HAP-1 (cell line): ENCODE measurements around the gene PRCP.
A peak's percentile ranks its signal among the peaks of the same experiment; 100 is the strongest.
"Not testable (repeated sequence)": the region's sequence is repeated elsewhere in the genome, so short reads cannot be mapped to it uniquely, and the experiment has no call there.

Experiments used
- DNase-seq, 2 experiments: peaks; one replicate each; pipeline ENCODE4 v3.0.0-alpha.2; 2016 to 2020; ENCODE audit warnings: low spot score in 2 of 2
- H3K27me3 ChIP-seq: fragments of 250-450 bp; sonication (Bioruptor Pico); 2 replicates; pipeline ENCODE4 v1.5.1; 2020; ENCODE audit warnings: low read depth, mild to moderate bottlenecking, moderate library complexity
- H3K36me3 ChIP-seq: fragments of 250-450 bp; sonication (Bioruptor Pico); replicated peaks from 2 replicates; pipeline ENCODE4 v1.5.1; 2020; ENCODE audit warnings: mild to moderate bottlenecking
- H3K4me1 ChIP-seq: fragments of 250-450 bp; sonication (Bioruptor Pico); 2 replicates; pipeline ENCODE4 v1.5.1; 2020; ENCODE audit warnings: mild to moderate bottlenecking
- H3K4me3 ChIP-seq: fragments of 250-450 bp; sonication (Bioruptor Pico); 2 replicates; pipeline ENCODE4 v1.5.1; 2020; ENCODE audit warnings: mild to moderate bottlenecking, moderate library complexity
- H3K9me3 ChIP-seq: fragments of 250-450 bp; sonication (Bioruptor Pico); 2 replicates; pipeline ENCODE4 v1.5.1; 2020; ENCODE audit warnings: mild to moderate bottlenecking, moderate library complexity
- in situ Hi-C: fragments of 300-500 bp; cut with MboI; formaldehyde crosslinking; loops from 3 replicates; pipeline ENCODE4 v1.14.3; 2020; ENCODE audit warnings: low sequenced_read_pairs, inconsistent platforms, mixed read lengths

The PRCP gene

GRCh38 chr11:82927264-82927880, 27.1 kb upstream of the PRCP start:
- peaks cover 14% of the 10 kb centered on the region for H3K36me3 ChIP-seq
- in situ Hi-C loops: no loop called here
- no peaks in the 10 kb centered on the region for H3K9me3 ChIP-seq
- H3K4me1 ChIP-seq: no peaks in the 10 kb centered on the region
- H3K27me3 ChIP-seq: no peaks in the 10 kb centered on the region
- no peak overlapping the region for H3K4me3 ChIP-seq
- DNase-seq: peak; percentile 43 to 70

- Histone ChIP-seq H3K27me3 (no peaks in the 10 kb centered on the region), H3K36me3 (peaks cover 19% of the 10 kb centered on the region), H3K4me1 (no peaks in the 10 kb centered on the region), H3K4me3 (no peak overlapping the region), H3K9me3 (no peaks in the 10 kb centered on the region)
- in situ Hi-C loops: no loop called here
- no peak for DNase-seq
Observed at GRCh38 chr11:82924522-82925224, 24.4 kb upstream of the PRCP start.

DNA sequence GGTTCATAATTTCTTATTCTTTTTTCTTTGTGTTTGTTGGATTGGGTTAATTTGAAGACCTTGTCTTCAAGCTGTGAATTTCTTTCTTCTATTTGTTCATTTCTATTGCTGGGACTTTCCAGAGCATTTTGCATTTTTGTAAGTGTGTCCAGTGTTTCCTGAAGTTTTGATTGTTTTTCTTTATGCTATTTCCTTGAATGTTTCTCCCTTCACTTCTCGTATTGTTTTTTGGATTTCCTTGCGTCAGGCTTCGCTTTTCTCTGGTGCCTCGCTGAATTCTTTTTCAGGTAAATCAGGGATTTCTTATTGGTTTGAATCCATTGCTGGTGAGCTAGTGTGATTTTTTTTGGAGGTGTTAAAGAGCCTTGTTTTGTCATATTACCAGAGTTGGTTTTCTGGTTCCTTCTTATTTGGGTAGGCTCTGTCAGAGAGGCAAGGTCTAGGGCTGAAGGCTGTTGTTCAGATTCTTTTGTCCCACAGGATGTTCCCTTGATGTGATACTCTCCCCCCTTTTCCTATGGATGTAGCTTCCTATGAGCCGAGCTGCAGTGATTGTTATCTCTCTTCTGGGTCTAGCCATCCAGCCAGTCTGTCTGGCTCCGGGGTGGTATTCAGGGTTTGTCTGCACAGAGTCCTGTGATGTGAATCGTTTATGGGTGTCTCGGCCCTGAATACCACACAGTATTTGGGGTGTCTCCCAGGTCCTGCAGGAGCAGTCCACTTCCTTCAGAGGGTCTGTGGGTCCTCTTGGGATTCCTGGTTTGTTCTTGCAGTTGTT, 22.4 kb upstream of the PRCP start:
- H3K27me3 ChIP-seq, H3K9me3 ChIP-seq, DNase-seq, H3K4me1 ChIP-seq, in situ Hi-C loops, H3K4me3 ChIP-seq: not testable (repeated sequence)
- peaks cover 26% of the 10 kb centered on the region for H3K36me3 ChIP-seq

GRCh38 chr11:82920227-82920626, 20.0 kb upstream of the PRCP start:
- H3K27me3 ChIP-seq, in situ Hi-C loops, H3K4me1 ChIP-seq, H3K4me3 ChIP-seq, DNase-seq, H3K9me3 ChIP-seq: not testable (repeated sequence)
- H3K36me3 ChIP-seq: peaks cover 44% of the 10 kb centered on the region

- DNase-seq, H3K4me1 ChIP-seq, H3K27me3 ChIP-seq, in situ Hi-C loops, H3K4me3 ChIP-seq, H3K9me3 ChIP-seq: not testable (repeated sequence)
- peaks cover 48% of the 10 kb centered on the region for H3K36me3 ChIP-seq
Observed at GRCh38 chr11:82919786-82920185, 19.6 kb upstream of the PRCP start.

DNA sequence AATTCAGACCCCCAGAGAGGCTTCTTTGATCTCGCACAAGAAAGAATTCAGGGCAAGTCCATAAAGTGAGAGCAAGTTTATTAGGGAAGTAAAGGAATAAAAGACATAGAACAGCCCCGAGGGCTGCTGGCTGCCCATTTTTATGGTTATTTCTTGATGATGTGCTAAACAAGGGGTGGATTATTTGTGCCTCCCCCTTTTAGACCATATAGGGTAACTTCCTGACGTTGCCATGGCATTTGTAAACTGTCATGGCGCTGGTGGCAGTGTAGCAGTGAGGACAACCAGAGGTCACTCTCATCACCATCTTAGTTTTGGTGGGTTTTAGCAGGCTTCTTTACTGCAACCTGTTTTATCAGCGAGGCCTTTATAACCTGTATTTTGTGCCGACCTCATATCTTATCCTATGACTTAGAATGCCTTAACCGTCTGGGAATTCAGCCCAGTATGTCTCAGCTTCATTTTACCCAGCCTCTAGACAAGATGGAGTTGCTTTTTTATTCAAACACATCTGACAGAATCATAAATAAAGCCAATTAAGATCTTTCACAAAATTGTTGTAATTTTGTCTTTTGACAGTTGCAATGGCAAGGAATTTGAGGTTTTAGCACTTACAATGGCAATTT, 8.9 kb upstream of the PRCP start:
- Histone ChIP-seq H3K27me3 (no peaks in the 10 kb centered on the region), H3K4me3 (no peak overlapping the region), H3K4me1 (peaks cover 34% of the 10 kb centered on the region), H3K36me3 (peaks cover 9% of the 10 kb centered on the region), H3K9me3 (peaks cover 2% of the 10 kb centered on the region; the same call in 1 of the 2 replicates)
- DNase-seq: peak; percentile 79 to 92
- in situ Hi-C loops: loop anchor here (10.0 kb wide), 1 partner anchor 246 kb away; the partner anchor contains the start of gene PCF11

DNA sequence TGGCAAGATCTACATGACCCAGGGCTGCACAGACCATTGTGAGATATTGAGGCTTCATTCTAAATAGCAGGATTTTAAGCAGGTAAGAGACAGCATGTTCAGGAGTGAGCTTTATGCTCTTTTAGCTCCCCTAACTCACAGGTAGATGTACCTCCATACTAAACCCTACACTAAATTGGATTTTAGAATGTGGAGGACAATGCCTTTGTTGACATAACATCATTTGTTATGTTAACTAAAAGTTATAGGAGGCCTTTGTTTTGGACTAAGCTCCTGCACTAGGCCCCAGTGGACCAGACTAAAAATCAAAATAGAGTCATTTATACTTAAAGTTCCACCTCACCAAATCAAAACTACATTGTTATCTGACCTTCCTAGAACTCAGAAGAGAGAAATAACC, 8.1 kb upstream of the PRCP start:
- H3K27me3 ChIP-seq: no peaks in the 10 kb centered on the region
- H3K36me3 ChIP-seq: peaks cover 7% of the 10 kb centered on the region
- H3K4me1 ChIP-seq: peaks cover 36% of the 10 kb centered on the region
- no peak overlapping the region for H3K4me3 ChIP-seq
- H3K9me3 ChIP-seq: peaks cover 2% of the 10 kb centered on the region; the same call in 1 of the 2 replicates
- peak in 1 of 2 experiments; percentile 37 for DNase-seq
- in situ Hi-C loops: loop anchor here (10.0 kb wide), 1 partner anchor 246 kb away; the partner anchor contains the start of gene PCF11

DNA sequence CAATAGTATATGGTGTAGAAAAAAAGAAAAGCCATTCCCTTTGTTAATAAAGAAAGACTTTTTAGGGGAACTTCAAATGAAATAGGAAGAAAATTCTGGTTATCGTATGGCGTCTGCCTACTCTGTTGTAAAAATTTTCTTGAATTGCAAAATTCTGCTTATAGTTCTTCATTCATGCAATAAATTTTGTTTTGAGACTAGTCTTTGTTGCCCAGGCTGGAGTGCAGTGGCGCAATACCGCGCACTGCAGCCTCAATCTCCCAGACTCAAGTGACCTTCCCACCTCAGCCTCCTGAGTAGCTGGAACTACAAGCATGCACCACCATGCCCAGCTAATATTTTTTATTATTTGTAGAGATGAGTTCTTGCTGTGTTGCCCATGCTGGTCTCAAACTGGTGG, 7.1 kb upstream of the PRCP start:
- no peaks in the 10 kb centered on the region for H3K27me3 ChIP-seq
- H3K9me3 ChIP-seq: peaks cover 2% of the 10 kb centered on the region; the same call in 1 of the 2 replicates
- H3K4me3 ChIP-seq: no peak overlapping the region
- peak in 1 of 2 experiments; percentile 48 for DNase-seq
- in situ Hi-C loops: loop anchor here (10.0 kb wide), 1 partner anchor 247 kb away; the partner anchor contains the start of gene PCF11
- H3K4me1 ChIP-seq: peaks cover 42% of the 10 kb centered on the region
- H3K36me3 ChIP-seq: peaks cover 5% of the 10 kb centered on the region

DNA sequence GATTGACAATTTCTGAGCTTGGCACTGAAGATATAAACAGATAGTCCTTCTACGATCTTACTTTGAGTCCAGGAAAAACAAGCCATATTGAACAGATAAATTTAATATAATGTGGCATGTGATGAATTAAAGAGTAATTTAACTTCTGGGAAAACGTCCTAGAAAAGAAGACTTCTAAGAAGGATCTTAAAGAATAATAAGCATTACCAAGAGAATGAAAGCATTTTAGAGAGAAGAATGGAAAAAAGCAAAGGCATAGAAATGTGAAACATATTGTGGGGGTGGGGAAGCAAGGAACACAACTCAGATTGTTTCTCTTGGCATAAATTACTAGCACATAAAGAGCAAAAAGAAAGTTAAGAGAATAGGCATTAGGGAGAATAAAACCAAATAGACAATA, 6.7 kb upstream of the PRCP start:
- in situ Hi-C loops: loop anchor here (10.0 kb wide), 1 partner anchor 248 kb away; the partner anchor contains the start of gene PCF11
- H3K27me3 ChIP-seq: no peaks in the 10 kb centered on the region
- H3K36me3 ChIP-seq: peaks cover under 1% of the 10 kb centered on the region
- peak; percentile 45 to 85 for DNase-seq
- peaks cover 42% of the 10 kb centered on the region for H3K4me1 ChIP-seq
- peaks cover 2% of the 10 kb centered on the region; the same call in 1 of the 2 replicates for H3K9me3 ChIP-seq
- no peak overlapping the region for H3K4me3 ChIP-seq

GRCh38 chr11:82906236-82906635, 6.0 kb upstream of the PRCP start:
- peaks cover 42% of the 10 kb centered on the region for H3K4me1 ChIP-seq
- peak in 1 of 2 experiments; percentile 77 for DNase-seq
- H3K36me3 ChIP-seq: no peaks in the 10 kb centered on the region; the same call in 1 of the 2 replicates
- H3K9me3 ChIP-seq: no peaks in the 10 kb centered on the region
- H3K27me3 ChIP-seq: no peaks in the 10 kb centered on the region
- in situ Hi-C loops: loop anchor here (10.0 kb wide), 1 partner anchor 249 kb away; the partner anchor contains the start of gene PCF11
- no peak overlapping the region for H3K4me3 ChIP-seq

- H3K9me3 ChIP-seq: no peaks in the 10 kb centered on the region
- in situ Hi-C loops: loop anchor here (10.0 kb wide), 1 partner anchor 251 kb away; the partner anchor contains the start of gene PCF11
- H3K4me1 ChIP-seq: peaks cover 38% of the 10 kb centered on the region
- H3K27me3 ChIP-seq: no peaks in the 10 kb centered on the region
- H3K36me3 ChIP-seq: no peaks in the 10 kb centered on the region
- DNase-seq: no peak
- H3K4me3 ChIP-seq: no peak overlapping the region
Observed at GRCh38 chr11:82903843-82904586, 3.8 kb upstream of the PRCP start.

GRCh38 chr11:82902880-82903279, 2.6 kb upstream of the PRCP start:
- Histone ChIP-seq H3K9me3 (no peaks in the 10 kb centered on the region), H3K4me1 (peaks cover 36% of the 10 kb centered on the region), H3K4me3 (peak overlapping the region; percentile 60; the same call in 1 of the 2 replicates), H3K27me3 (no peaks in the 10 kb centered on the region), H3K36me3 (no peaks in the 10 kb centered on the region)
- no peak for DNase-seq
- in situ Hi-C loops: loop anchor here (10.0 kb wide), 1 partner anchor 252 kb away; the partner anchor contains the start of gene PCF11
